ENCODE results near the gene NTF3.

The NTF3 gene

GRCh38 chr12:5487948-5488625 is 56.2 kb downstream of the NTF3 start:
- no peak for DNase-seq (ENCODE audit: low read depth in 3 of 3)

- no peak for DNase-seq (ENCODE audit: low read depth in 3 of 3)
These were observed 56.7 kb downstream of the NTF3 start for GRCh38 chr12:5488626-5488955.

- no peak for DNase-seq (ENCODE audit: low read depth in 3 of 3)
These were observed 57.1 kb downstream of the NTF3 start for GRCh38 chr12:5489017-5489416.

GRCh38 chr12:5489760-5490406 is 58.0 kb downstream of the NTF3 start:
- no peak for DNase-seq (ENCODE audit: low read depth in 3 of 3)

- no peak for DNase-seq (ENCODE audit: low read depth in 3 of 3)
These were observed 60.7 kb downstream of the NTF3 start for GRCh38 chr12:5492562-5492961.

GRCh38 chr12:5493018-5493417 is 61.1 kb downstream of the NTF3 start:
- no peak for DNase-seq (ENCODE audit: low read depth in 3 of 3)

- no peak for DNase-seq (ENCODE audit: low read depth in 3 of 3)
These were observed 62.4 kb downstream of the NTF3 start for GRCh38 chr12:5494343-5494742.

- DNase-seq (ENCODE audit: low read depth in 3 of 3) = no peak
These were observed 65.6 kb downstream of the NTF3 start for GRCh38 chr12:5497329-5498053.

GRCh38 chr12:5498076-5498475 is 66.2 kb downstream of the NTF3 start:
- DNase-seq (ENCODE audit: low read depth in 3 of 3) = no peak

- DNase-seq (ENCODE audit: low read depth in 3 of 3) = no peak
These were observed 66.9 kb downstream of the NTF3 start for GRCh38 chr12:5498806-5499205.

- no peak for DNase-seq (ENCODE audit: low read depth in 3 of 3)
These were observed 67.8 kb downstream of the NTF3 start for GRCh38 chr12:5499566-5500330.

- no peak for DNase-seq (ENCODE audit: low read depth in 3 of 3)
These were observed 68.4 kb downstream of the NTF3 start for GRCh38 chr12:5500331-5500659.

- DNase-seq (ENCODE audit: low read depth in 3 of 3) = no peak
These were observed 71.9 kb downstream of the NTF3 start for GRCh38 chr12:5503774-5504173.

GRCh38 chr12:5505116-5505515 is 73.2 kb downstream of the NTF3 start:
- DNase-seq (ENCODE audit: low read depth in 3 of 3) = no peak

GRCh38 chr12:5505751-5506150 is 73.8 kb downstream of the NTF3 start:
- no peak for DNase-seq (ENCODE audit: low read depth in 3 of 3)

GRCh38 chr12:5506295-5506694 is 74.4 kb downstream of the NTF3 start:
- no peak for DNase-seq (ENCODE audit: low read depth in 3 of 3)

GRCh38 chr12:5506821-5507231 is 74.9 kb downstream of the NTF3 start:
- no peak for DNase-seq (ENCODE audit: low read depth in 3 of 3)

- DNase-seq (ENCODE audit: low read depth in 3 of 3) = no peak
These were observed 75.6 kb downstream of the NTF3 start for GRCh38 chr12:5507401-5507935.

GRCh38 chr12:5507944-5508343 is 76.0 kb downstream of the NTF3 start:
- no peak for DNase-seq (ENCODE audit: low read depth in 3 of 3)

- no peak for DNase-seq (ENCODE audit: low read depth in 3 of 3)
These were observed 77.2 kb downstream of the NTF3 start for GRCh38 chr12:5509102-5509501.

GRCh38 chr12:5509557-5509956 is 77.6 kb downstream of the NTF3 start:
- DNase-seq (ENCODE audit: low read depth in 3 of 3) = no peak

GRCh38 chr12:5510251-5510805 is 78.4 kb downstream of the NTF3 start:
- DNase-seq (ENCODE audit: low read depth in 3 of 3) = no peak
